GM23338 (cell line): Measurements from ENCODE around the gene MYO5B. TPM values are rescaled to one million over a fixed set of nuclear protein-coding genes. Genes with fewer than 3 reads are reported as not detected.

Experiments
- ATAC-seq: fragments of 200-7000 bp; cut with Tn5 transposase; 3 replicates; pipeline ENCODE4 v1.9.1; 2020
- DNase-seq: peaks from one replicate; pipeline ENCODE4 v3.0.0-alpha.2; 2015; ENCODE audit warnings: low spot score
- H2AFZ ChIP-seq: fragments of 200-600 bp; sonication (generic); 2 replicates; pipeline ENCODE4 v1.8.0; 2016; ENCODE audit warnings: antibody characterized with exemption, mild to moderate bottlenecking, moderate library complexity
- H3F3A ChIP-seq: fragments of 200-600 bp; sonication (generic); replicated peaks from 2 replicates; pipeline ENCODE4 v1.8.0; 2017; ENCODE audit warnings: antibody characterized with exemption, mixed run types, low read depth
- H3K27ac ChIP-seq: fragments of 200-600 bp; sonication (generic); 2 replicates; pipeline ENCODE4 v1.6.1; 2016; ENCODE audit warnings: low read depth
- H3K27me3 ChIP-seq: fragments of 200-600 bp; sonication (generic); 2 replicates; pipeline ENCODE4 v1.8.0; 2016; ENCODE audit warnings: mild to moderate bottlenecking, mixed run types, moderate library complexity; ENCODE audit not compliant: insufficient read depth
- H3K36me3 ChIP-seq: fragments of 200-600 bp; sonication (generic); 2 replicates; pipeline ENCODE4 v1.8.0; 2016; ENCODE audit warnings: mild to moderate bottlenecking; ENCODE audit not compliant: insufficient read depth
- H3K4me1 ChIP-seq: fragments of 200-600 bp; sonication (generic); 2 replicates; pipeline ENCODE4 v1.8.0; 2016; ENCODE audit warnings: mild to moderate bottlenecking, moderate library complexity; ENCODE audit not compliant: insufficient read depth
- H3K4me2 ChIP-seq: fragments of 200-600 bp; sonication (generic); 2 replicates; pipeline ENCODE4 v1.7.1; 2017; ENCODE audit warnings: mixed run types
- H3K4me3 ChIP-seq: fragments of 200-600 bp; sonication (generic); 2 replicates; pipeline ENCODE4 v1.6.1; 2016; ENCODE audit warnings: mixed run types
- H3K79me2 ChIP-seq: fragments of 200-600 bp; sonication (generic); replicated peaks from 2 replicates; pipeline ENCODE4 v1.8.0; 2017; ENCODE audit warnings: mild to moderate bottlenecking; ENCODE audit not compliant: insufficient read depth
- H3K9me2 ChIP-seq: fragments of 200-600 bp; sonication (generic); 2 replicates; pipeline ENCODE4 v1.8.0; 2017; ENCODE audit not compliant: insufficient read depth
- H4K20me1 ChIP-seq: fragments of 200-600 bp; sonication (generic); replicated peaks from 2 replicates; pipeline ENCODE4 v1.8.0; 2017; ENCODE audit warnings: mild to moderate bottlenecking; ENCODE audit not compliant: insufficient read depth
- H3K27ac Mint-ChIP-seq: 2 replicates; pipeline ENCODE4 v1.8.0; 2020; ENCODE audit warnings: inconsistent platforms, mild to moderate bottlenecking, moderate library complexity, mixed read lengths
- H3K27me3 Mint-ChIP-seq: 3 replicates; pipeline ENCODE4 v1.8.0; 2022; ENCODE audit warnings: low read depth, mild to moderate bottlenecking, moderate library complexity, mixed read lengths, inconsistent platforms; ENCODE audit not compliant: insufficient read depth, poor library complexity
- H3K36me3 Mint-ChIP-seq: 3 replicates; pipeline ENCODE4 v1.8.0; 2021; ENCODE audit warnings: low read depth, mild to moderate bottlenecking, inconsistent platforms, moderate library complexity, mixed read lengths
- H3K4me1 Mint-ChIP-seq: 3 replicates; pipeline ENCODE4 v1.8.0; 2020; ENCODE audit warnings: mild to moderate bottlenecking, inconsistent platforms, mixed read lengths
- H3K4me3 Mint-ChIP-seq: 3 replicates; pipeline ENCODE4 v1.8.0; 2021; ENCODE audit warnings: moderate library complexity, mild to moderate bottlenecking, inconsistent platforms, mixed read lengths
- H3K9me3 Mint-ChIP-seq: 3 replicates; pipeline ENCODE4 v1.8.0; 2020; ENCODE audit warnings: moderate library complexity, mild to moderate bottlenecking, inconsistent platforms, mixed read lengths
- CREB1 ChIP-seq: fragments of 250-450 bp; sonication (Bioruptor Pico); IDR thresholded peaks from 2 replicates; pipeline ENCODE4 v1.5.0; 2020; ENCODE audit warnings: low read depth, mild to moderate bottlenecking, moderate library complexity
- CTCF ChIP-seq, 2 experiments: fragments of 200-600 bp in 1 of 2; sonication (generic) in 1 of 2; conservative IDR thresholded peaks; 2 replicates each; pipeline versions ENCODE4 v1.5.1 to v1.6.1; 2016 to 2017; ENCODE audit warnings: antibody characterized with exemption in 2 of 2, low read depth in 2 of 2, mild to moderate bottlenecking in 2 of 2, moderate library complexity in 1 of 2
- EZH2 ChIP-seq: fragments of 200-600 bp; sonication (generic); IDR thresholded peaks from one replicate; pipeline ENCODE4 v1.8.0; 2017; ENCODE audit warnings: antibody characterized with exemption, mild to moderate bottlenecking, low read depth; ENCODE audit not compliant: unreplicated experiment
- EZH2phosphoT487 ChIP-seq: fragments of 200-600 bp; sonication (generic); IDR thresholded peaks from one replicate; pipeline ENCODE4 v1.8.1; 2018; ENCODE audit warnings: antibody characterized with exemption; ENCODE audit not compliant: unreplicated experiment
- JUNB ChIP-seq: IDR thresholded peaks from one replicate; pipeline ENCODE4 v1.6.1; 2016; ENCODE audit warnings: antibody characterized with exemption; ENCODE audit not compliant: unreplicated experiment
- NANOG ChIP-seq: IDR thresholded peaks from 2 replicates; pipeline ENCODE4 v1.6.1; 2016; ENCODE audit warnings: antibody characterized with exemption, borderline replicate concordance
- POLR2AphosphoS5 ChIP-seq: IDR thresholded peaks from 2 replicates; pipeline ENCODE4 v1.6.1; 2016; ENCODE audit warnings: antibody characterized with exemption, low read depth
- STAT1 ChIP-seq: IDR thresholded peaks from one replicate; pipeline ENCODE4 v1.6.1; 2016; ENCODE audit warnings: antibody characterized with exemption; ENCODE audit not compliant: unreplicated experiment
- ZNF114 ChIP-seq: fragments of 250-450 bp; sonication (Bioruptor Pico); IDR thresholded peaks from 2 replicates; pipeline ENCODE4 v1.5.0; 2020; ENCODE audit warnings: mild to moderate bottlenecking, moderate library complexity
- ZNF331 ChIP-seq: fragments of 250-450 bp; sonication (Bioruptor Pico); IDR thresholded peaks from 2 replicates; pipeline ENCODE4 v1.5.0; 2020; ENCODE audit warnings: low read depth, mild to moderate bottlenecking, moderate library complexity
- ZNF462 ChIP-seq: fragments of 250-450 bp; sonication (Bioruptor Pico); IDR thresholded peaks from 2 replicates; pipeline ENCODE4 v1.5.0; 2020; ENCODE audit warnings: mild to moderate bottlenecking, moderate library complexity
- polyA plus RNA-seq: library from polyadenylated mRNA; unstranded; fragments of >200 nt; fragmentation: Nextera tagmentation; extraction: Ambion mirVana; gene quantifications from 2 replicates; pipeline ENCODE4 v1.2.1, GENCODE V29; 2016
- total RNA-seq: library from RNA; depleted of rRNA; stranded (reverse); fragments of >200 nt; shearing (Covaris generic); gene quantifications from 2 replicates; pipeline ENCODE4 v1.2.3, GENCODE V29; 2014
- TF ChIP-seq, protein P1 (sequence below): IDR thresholded peaks from one replicate; pipeline ENCODE4 v1.6.1; 2018; ENCODE audit warnings: antibody characterized with exemption; ENCODE audit not compliant: unreplicated experiment
- TF ChIP-seq, protein P2 (sequence below): IDR thresholded peaks from 2 replicates; pipeline ENCODE4 v1.6.1; 2016; ENCODE audit warnings: antibody characterized with exemption

MYO5B gene
- total and polyA plus RNA-seq, 2 experiments from 2014 or later: 3.2 to 19.1 TPM

GRCh38 chr18:50162486-50163304, 32.3 kb downstream of the MYO5B start:
- no peaks in the 10 kb centered on the region for H3K36me3 Mint-ChIP-seq
- no peak overlapping the region for H2AFZ ChIP-seq
- no peak overlapping the region for H3K27ac Mint-ChIP-seq
- H3K27me3 Mint-ChIP-seq: peaks cover 7% of the 10 kb centered on the region
- no peaks in the 10 kb centered on the region for H3K27me3 ChIP-seq
- H3K9me2 ChIP-seq: 0 out of 2 replicates have a peak, but pooled peaks cover 4% of the 10 kb centered on the region
- DNase-seq (no peak), ATAC-seq (peak; percentile 58)
- H3K4me2 ChIP-seq: no peak overlapping the region
- H3F3A ChIP-seq: no peaks in the 10 kb centered on the region
- no peak for TF ChIP-seq JUNB
- TF ChIP-seq POLR2AphosphoS5: no peak
- TF ChIP-seq EZH2: no peak
- no peak for TF ChIP-seq CTCF (conservative IDR thresholded peaks at IDR 0.05; ENCODE audit: low read depth in 2 of 2)
- TF ChIP-seq ZNF114 (CRISPR knock-in tag): no peak
- TF ChIP-seq, protein P1, sequence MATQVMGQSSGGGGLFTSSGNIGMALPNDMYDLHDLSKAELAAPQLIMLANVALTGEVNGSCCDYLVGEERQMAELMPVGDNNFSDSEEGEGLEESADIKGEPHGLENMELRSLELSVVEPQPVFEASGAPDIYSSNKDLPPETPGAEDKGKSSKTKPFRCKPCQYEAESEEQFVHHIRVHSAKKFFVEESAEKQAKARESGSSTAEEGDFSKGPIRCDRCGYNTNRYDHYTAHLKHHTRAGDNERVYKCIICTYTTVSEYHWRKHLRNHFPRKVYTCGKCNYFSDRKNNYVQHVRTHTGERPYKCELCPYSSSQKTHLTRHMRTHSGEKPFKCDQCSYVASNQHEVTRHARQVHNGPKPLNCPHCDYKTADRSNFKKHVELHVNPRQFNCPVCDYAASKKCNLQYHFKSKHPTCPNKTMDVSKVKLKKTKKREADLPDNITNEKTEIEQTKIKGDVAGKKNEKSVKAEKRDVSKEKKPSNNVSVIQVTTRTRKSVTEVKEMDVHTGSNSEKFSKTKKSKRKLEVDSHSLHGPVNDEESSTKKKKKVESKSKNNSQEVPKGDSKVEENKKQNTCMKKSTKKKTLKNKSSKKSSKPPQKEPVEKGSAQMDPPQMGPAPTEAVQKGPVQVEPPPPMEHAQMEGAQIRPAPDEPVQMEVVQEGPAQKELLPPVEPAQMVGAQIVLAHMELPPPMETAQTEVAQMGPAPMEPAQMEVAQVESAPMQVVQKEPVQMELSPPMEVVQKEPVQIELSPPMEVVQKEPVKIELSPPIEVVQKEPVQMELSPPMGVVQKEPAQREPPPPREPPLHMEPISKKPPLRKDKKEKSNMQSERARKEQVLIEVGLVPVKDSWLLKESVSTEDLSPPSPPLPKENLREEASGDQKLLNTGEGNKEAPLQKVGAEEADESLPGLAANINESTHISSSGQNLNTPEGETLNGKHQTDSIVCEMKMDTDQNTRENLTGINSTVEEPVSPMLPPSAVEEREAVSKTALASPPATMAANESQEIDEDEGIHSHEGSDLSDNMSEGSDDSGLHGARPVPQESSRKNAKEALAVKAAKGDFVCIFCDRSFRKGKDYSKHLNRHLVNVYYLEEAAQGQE: no peak
- no peak for TF ChIP-seq EZH2phosphoT487
- no peak for TF ChIP-seq CREB1 (CRISPR knock-in tag)
- no peak for TF ChIP-seq NANOG
- TF ChIP-seq, protein P2, sequence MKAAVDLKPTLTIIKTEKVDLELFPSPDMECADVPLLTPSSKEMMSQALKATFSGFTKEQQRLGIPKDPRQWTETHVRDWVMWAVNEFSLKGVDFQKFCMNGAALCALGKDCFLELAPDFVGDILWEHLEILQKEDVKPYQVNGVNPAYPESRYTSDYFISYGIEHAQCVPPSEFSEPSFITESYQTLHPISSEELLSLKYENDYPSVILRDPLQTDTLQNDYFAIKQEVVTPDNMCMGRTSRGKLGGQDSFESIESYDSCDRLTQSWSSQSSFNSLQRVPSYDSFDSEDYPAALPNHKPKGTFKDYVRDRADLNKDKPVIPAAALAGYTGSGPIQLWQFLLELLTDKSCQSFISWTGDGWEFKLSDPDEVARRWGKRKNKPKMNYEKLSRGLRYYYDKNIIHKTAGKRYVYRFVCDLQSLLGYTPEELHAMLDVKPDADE: no peak
- no peak for TF ChIP-seq ZNF331 (CRISPR knock-in tag)
- no peak for TF ChIP-seq ZNF462 (CRISPR knock-in tag)
- TF ChIP-seq STAT1: no peak
- no peak overlapping the region for H3K4me3 Mint-ChIP-seq
- no peaks in the 10 kb centered on the region for H3K4me1 ChIP-seq
- H3K4me3 ChIP-seq: no peak overlapping the region
- no peaks in the 10 kb centered on the region for H4K20me1 ChIP-seq
- no peaks in the 10 kb centered on the region for H3K36me3 ChIP-seq
- H3K27ac ChIP-seq: no peak overlapping the region
- no peaks in the 10 kb centered on the region for H3K9me3 Mint-ChIP-seq
- peaks cover 30% of the 10 kb centered on the region for H3K4me1 Mint-ChIP-seq
- no peaks in the 10 kb centered on the region for H3K79me2 ChIP-seq
